ENCODE measurements around the gene LRP5. TPM values are rescaled to one million over a fixed set of nuclear protein-coding genes. Genes with fewer than 3 reads are reported as not detected.

The LRP5 gene
- total and polyA plus RNA-seq, 9 of the 15 experiments (the other 6 are each of a cell fraction or from before 2014, with no cell fraction given) = 0.48 to 44.2 (median 13.5) TPM

- no peak for TF ChIP-seq ZKSCAN1 (IDR thresholded peaks at IDR 0.05; ENCODE audit: low read depth, low read length)
- TF ChIP-seq GTF2F1 (IDR thresholded peaks at IDR 0.05; ENCODE audit: low read depth, low read length) = no peak
- TF ChIP-seq ZZZ3 (IDR thresholded peaks at IDR 0.05) = no peak
- TF ChIP-seq NR4A1 (CRISPR knock-in tag; IDR thresholded peaks at IDR 0.05) = no peak
- TF ChIP-seq NR4A1 (tag; IDR thresholded peaks at IDR 0.05) = no peak
- no peak for TF ChIP-seq ZNF133 (CRISPR knock-in tag; IDR thresholded peaks at IDR 0.05)
- TF ChIP-seq, protein P1, sequence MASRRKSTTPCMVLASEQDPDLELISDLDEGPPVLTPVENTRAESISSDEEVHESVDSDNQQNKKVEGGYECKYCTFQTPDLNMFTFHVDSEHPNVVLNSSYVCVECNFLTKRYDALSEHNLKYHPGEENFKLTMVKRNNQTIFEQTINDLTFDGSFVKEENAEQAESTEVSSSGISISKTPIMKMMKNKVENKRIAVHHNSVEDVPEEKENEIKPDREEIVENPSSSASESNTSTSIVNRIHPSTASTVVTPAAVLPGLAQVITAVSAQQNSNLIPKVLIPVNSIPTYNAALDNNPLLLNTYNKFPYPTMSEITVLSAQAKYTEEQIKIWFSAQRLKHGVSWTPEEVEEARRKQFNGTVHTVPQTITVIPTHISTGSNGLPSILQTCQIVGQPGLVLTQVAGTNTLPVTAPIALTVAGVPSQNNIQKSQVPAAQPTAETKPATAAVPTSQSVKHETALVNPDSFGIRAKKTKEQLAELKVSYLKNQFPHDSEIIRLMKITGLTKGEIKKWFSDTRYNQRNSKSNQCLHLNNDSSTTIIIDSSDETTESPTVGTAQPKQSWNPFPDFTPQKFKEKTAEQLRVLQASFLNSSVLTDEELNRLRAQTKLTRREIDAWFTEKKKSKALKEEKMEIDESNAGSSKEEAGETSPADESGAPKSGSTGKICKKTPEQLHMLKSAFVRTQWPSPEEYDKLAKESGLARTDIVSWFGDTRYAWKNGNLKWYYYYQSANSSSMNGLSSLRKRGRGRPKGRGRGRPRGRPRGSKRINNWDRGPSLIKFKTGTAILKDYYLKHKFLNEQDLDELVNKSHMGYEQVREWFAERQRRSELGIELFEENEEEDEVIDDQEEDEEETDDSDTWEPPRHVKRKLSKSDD (conservative IDR thresholded peaks at IDR 0.05; ENCODE audit: low read length) = no peak
- TF ChIP-seq MYC (IDR thresholded peaks at IDR 0.05; ENCODE audit: low read depth, low read length) = no peak
- TF ChIP-seq MYC (CRISPR knock-in tag; IDR thresholded peaks at IDR 0.05; ENCODE audit: borderline replicate concordance, low read depth) = no peak
- no peak for TF ChIP-seq PHF8 (IDR thresholded peaks at IDR 0.05; ENCODE audit: borderline replicate concordance, low read length)
- no peak for TF ChIP-seq HNRNPK (IDR thresholded peaks at IDR 0.05; ENCODE audit: low read depth, low read length, poor library complexity, severe bottlenecking)
- TF ChIP-seq, protein P2, sequence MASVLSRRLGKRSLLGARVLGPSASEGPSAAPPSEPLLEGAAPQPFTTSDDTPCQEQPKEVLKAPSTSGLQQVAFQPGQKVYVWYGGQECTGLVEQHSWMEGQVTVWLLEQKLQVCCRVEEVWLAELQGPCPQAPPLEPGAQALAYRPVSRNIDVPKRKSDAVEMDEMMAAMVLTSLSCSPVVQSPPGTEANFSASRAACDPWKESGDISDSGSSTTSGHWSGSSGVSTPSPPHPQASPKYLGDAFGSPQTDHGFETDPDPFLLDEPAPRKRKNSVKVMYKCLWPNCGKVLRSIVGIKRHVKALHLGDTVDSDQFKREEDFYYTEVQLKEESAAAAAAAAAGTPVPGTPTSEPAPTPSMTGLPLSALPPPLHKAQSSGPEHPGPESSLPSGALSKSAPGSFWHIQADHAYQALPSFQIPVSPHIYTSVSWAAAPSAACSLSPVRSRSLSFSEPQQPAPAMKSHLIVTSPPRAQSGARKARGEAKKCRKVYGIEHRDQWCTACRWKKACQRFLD (CRISPR knock-in tag; IDR thresholded peaks at IDR 0.05) = no peak
- TF ChIP-seq RBFOX2 (IDR thresholded peaks at IDR 0.05; ENCODE audit: low read depth, low read length) = no peak
- TF ChIP-seq ZC3H11A (IDR thresholded peaks at IDR 0.05; ENCODE audit: low read depth, low read length) = no peak
- TF ChIP-seq FOXJ3 (CRISPR knock-in tag; IDR thresholded peaks at IDR 0.05) = no peak
- no peak for TF ChIP-seq BCL6 (CRISPR knock-in tag; IDR thresholded peaks at IDR 0.05)
- TF ChIP-seq ZNF639 (CRISPR knock-in tag; conservative IDR thresholded peaks at IDR 0.05 in 1 of 2, IDR thresholded peaks at IDR 0.05 in 1 of 2) = no peak
- TF ChIP-seq KLF13 (tag; IDR thresholded peaks at IDR 0.05; ENCODE audit: borderline replicate concordance, low read depth) = no peak
- no peak for TF ChIP-seq ZNF830 (CRISPR knock-in tag; IDR thresholded peaks at IDR 0.05)
- TF ChIP-seq MECOM (CRISPR knock-in tag; IDR thresholded peaks at IDR 0.05) = no peak
- TF ChIP-seq ZNF121 (CRISPR knock-in tag; conservative IDR thresholded peaks at IDR 0.05) = peak; percentile 96
- no peak for TF ChIP-seq ZNF354B (CRISPR knock-in tag; IDR thresholded peaks at IDR 0.05)
- TF ChIP-seq ZFX (CRISPR knock-in tag; IDR thresholded peaks at IDR 0.05) = no peak
- TF ChIP-seq HOXB6 (CRISPR knock-in tag; IDR thresholded peaks at IDR 0.05; ENCODE audit: borderline replicate concordance) = no peak
These were observed 42.0 kb upstream of the LRP5 start (continued) for GRCh38 chr11:68270196-68271022.

Data from K562 (cell line).